Spleen (tissue), 11 donors: ENCODE results near the gene CASS4. TPM values are rescaled to one million over a fixed set of nuclear protein-coding genes. Genes with fewer than 3 reads are reported as not detected.

ENCODE experiments used
- DNase-seq: peaks from one replicate; pipeline ENCODE4 v3.0.0-alpha.2; 2020
- H3K27ac ChIP-seq, 8 donors: fragments of 200-600 bp; sonication (generic) in 7 of 8; 1 replicate in 4 of 8; 2 replicates in 4 of 8; pipeline versions ENCODE4 v1.5.0 to v1.8.0; 2016 to 2021; ENCODE audit warnings: inconsistent platforms in 4 of 8, mild to moderate bottlenecking in 4 of 8, moderate library complexity in 1 of 8
- H3K27me3 ChIP-seq, 7 donors: fragments of 200-600 bp; sonication (generic) in 6 of 7; replicated peaks in 1 of 7; 1 replicate in 4 of 7; 2 replicates in 3 of 7; pipeline versions ENCODE4 v1.5.0 to v1.8.0; 2016 to 2021; ENCODE audit warnings: inconsistent platforms in 3 of 7, mild to moderate bottlenecking in 1 of 7
- H3K36me3 ChIP-seq, 6 donors: fragments of 200-600 bp; sonication (generic) in 5 of 6; 1 replicate in 4 of 6; 2 replicates in 2 of 6; pipeline versions ENCODE4 v1.5.0 to v1.8.0; 2016 to 2021; ENCODE audit warnings: inconsistent platforms in 2 of 6
- H3K4me1 ChIP-seq, 6 donors: fragments of 200-600 bp; sonication (generic) in 5 of 6; 1 replicate in 3 of 6; 2 replicates in 3 of 6; pipeline versions ENCODE4 v1.5.0 to v1.8.0; 2016 to 2021; ENCODE audit warnings: inconsistent platforms in 3 of 6
- H3K4me3 ChIP-seq, 8 donors: fragments of 200-600 bp; sonication (generic) in 7 of 8; 1 replicate in 4 of 8; 2 replicates in 4 of 8; pipeline versions ENCODE4 v1.5.0 to v1.8.0; 2016 to 2021; ENCODE audit warnings: inconsistent platforms in 4 of 8, mild to moderate bottlenecking in 4 of 8, moderate library complexity in 2 of 8
- H3K9me3 ChIP-seq, 8 donors: fragments of 200-600 bp; sonication (generic) in 7 of 8; 1 replicate in 4 of 8; 2 replicates in 4 of 8; pipeline versions ENCODE4 v1.5.0 to v1.8.0; 2016 to 2021; ENCODE audit warnings: inconsistent platforms in 4 of 8
- CTCF ChIP-seq, 11 experiments: fragments of 200-600 bp in 7 of 11; fragments of 450-650 bp in 4 of 11; sonication (generic) in 4 of 11; IDR thresholded peaks in 8 of 11; conservative IDR thresholded peaks in 3 of 11; 1 replicate in 7 of 11; 2 replicates in 4 of 11; pipeline versions ENCODE4 v1.4.0 to v1.8.0; 2016 to 2021; ENCODE audit warnings: antibody characterized with exemption in 11 of 11, inconsistent platforms in 4 of 11, mild to moderate bottlenecking in 1 of 11
- POLR2A ChIP-seq, 3 donors: fragments of 450-650 bp; IDR thresholded peaks; one replicate each; pipeline ENCODE4 v1.5.1; 2017; ENCODE audit warnings: antibody characterized with exemption in 3 of 3, mild to moderate bottlenecking in 1 of 3
- POLR2AphosphoS5 ChIP-seq, 3 donors: sonication (generic); formaldehyde crosslinking; IDR thresholded peaks; one replicate each; pipeline ENCODE4 v1.5.1; 2017; ENCODE audit warnings: antibody characterized with exemption in 3 of 3
- WGBS, 5 donors: extraction: QIAGEN DNeasy Blood & Tissue Kit in 3 of 5; methylation state at CpG; one replicate each; pipeline versions ENCODE4 v1.1.5 to v1.1.7; 2013 to 2018; 5-methylcytosine and 5-hydroxymethylcytosine counted together
- intact Hi-C: fragments of 100-400 bp; cut with DNase I; formaldehyde crosslinking; loops from one replicate; pipeline ENCODE4 v1.15.0; 2023; ENCODE audit warnings: low total_unique reads
- polyA plus RNA-seq, 3 donors: library from polyadenylated mRNA; stranded (reverse); fragments of 200-250 nt; gene quantifications; one replicate each; pipeline ENCODE4 v1.2.1, GENCODE V29; 2013
- total RNA-seq, 7 donors: library from RNA; depleted of rRNA in 3 of 7; stranded (reverse); fragments of >200 nt in 3 of 7; fragmentation: NEBNext Ultra II Directional in 4 of 7; extraction: Animal tissue kit (Norgen Biotek cat#: 25700) in 4 of 7; gene quantifications; one replicate each; pipeline versions ENCODE4 v1.1.0 to v1.2.1, GENCODE V29; 2016 to 2021
- donor health status: healthy with polysubstance abuse.
- donor health status: DM: no; HTN: no; CAD: no; lungs with moderate emphysema.
- donor health status: DM: no; HTN: no; CAD: no.
- donor health status: Bipolar disorder and iron deficiency.
- donor health status: healthy.
- donor health status: DM: no; HTN: no; CAD: no.
- donor health status: DM: yes; HTN: yes; CAD: no.

Gene CASS4
- total and polyA plus RNA-seq, 10 donors, result 1.2 to 15.5 (median 11.1) TPM

- DNase-seq, result no peak
- Histone ChIP-seq H3K27ac (peak overlapping the region in 7 of 8 donors; percentile 58 to 84 (median 68)), H3K9me3 (no peaks in the 10 kb centered on the region), H3K4me3 (peak overlapping the region in 1 of 8 donors; percentile 40), H3K27me3 (no peaks in the 10 kb centered on the region), H3K4me1 (peaks cover 10 to 86% (median 42%) of the 10 kb centered on the region in 6 donors), H3K36me3 (no peaks in the 10 kb centered on the region)
- intact Hi-C loops, result no loop called here
- 79 to 93% (median 89%) methylated on average over 5 of the region's 5 CpGs for WGBS, 5 donors
- no peak for TF ChIP-seq POLR2A (IDR thresholded peaks at IDR 0.05)
- no peak for TF ChIP-seq CTCF (IDR thresholded peaks at IDR 0.05 in 8 of 11, conservative IDR thresholded peaks at IDR 0.05 in 3 of 11)
- no peak for TF ChIP-seq POLR2AphosphoS5 (IDR thresholded peaks at IDR 0.05)
Observed at GRCh38 chr20:56428410-56428809, 16.4 kb downstream of the CASS4 start.

GRCh38 chr20:56428881-56429280 lies 16.8 kb downstream of the CASS4 start:
- TF ChIP-seq POLR2A (IDR thresholded peaks at IDR 0.05) (no peak), POLR2AphosphoS5 (IDR thresholded peaks at IDR 0.05) (no peak), CTCF (IDR thresholded peaks at IDR 0.05 in 8 of 11, conservative IDR thresholded peaks at IDR 0.05 in 3 of 11) (no peak)
- 49 to 77% (median 65%) methylated on average over 8 of the region's 8 CpGs for WGBS, 5 donors
- H3K27me3 ChIP-seq, result no peaks in the 10 kb centered on the region
- peak overlapping the region in 3 of 8 donors; percentile 8 to 40 (median 16) for H3K4me3 ChIP-seq
- no peak for DNase-seq
- intact Hi-C loops, result no loop called here
- no peaks in the 10 kb centered on the region for H3K9me3 ChIP-seq
- peak overlapping the region in 7 of 8 donors; percentile 58 to 84 (median 68) for H3K27ac ChIP-seq
- peaks cover 10 to 86% (median 40%) of the 10 kb centered on the region in 6 donors for H3K4me1 ChIP-seq
- no peaks in the 10 kb centered on the region for H3K36me3 ChIP-seq

- H3K36me3 ChIP-seq, result no peaks in the 10 kb centered on the region
- H3K4me1 ChIP-seq, result peaks cover 10 to 84% (median 37%) of the 10 kb centered on the region in 6 donors
- DNase-seq, result no peak
- H3K27ac ChIP-seq, result peak overlapping the region in 7 of 8 donors; percentile 58 to 84 (median 68)
- H3K4me3 ChIP-seq, result peak overlapping the region in 3 of 8 donors; percentile 8 to 40 (median 16)
- no peaks in the 10 kb centered on the region for H3K27me3 ChIP-seq
- no peaks in the 10 kb centered on the region for H3K9me3 ChIP-seq
- TF ChIP-seq POLR2A (IDR thresholded peaks at IDR 0.05) (no peak), CTCF (IDR thresholded peaks at IDR 0.05 in 8 of 11, conservative IDR thresholded peaks at IDR 0.05 in 3 of 11) (no peak), POLR2AphosphoS5 (IDR thresholded peaks at IDR 0.05) (no peak)
- intact Hi-C loops, result no loop called here
- 36 to 55% (median 44%) methylated on average over 6 of the region's 6 CpGs for WGBS, 5 donors
Observed at GRCh38 chr20:56429502-56429901, 17.4 kb downstream of the CASS4 start.

GRCh38 chr20:56429941-56430340 lies 17.9 kb downstream of the CASS4 start:
- peak overlapping the region in 7 of 8 donors; percentile 58 to 84 (median 68) for H3K27ac ChIP-seq
- no peaks in the 10 kb centered on the region for H3K9me3 ChIP-seq
- intact Hi-C loops, result no loop called here
- no peaks in the 10 kb centered on the region for H3K27me3 ChIP-seq
- H3K4me1 ChIP-seq, result peaks cover 10 to 80% (median 36%) of the 10 kb centered on the region in 6 donors
- peak overlapping the region in 3 of 8 donors; percentile 8 to 40 (median 16) for H3K4me3 ChIP-seq
- DNase-seq, result no peak
- TF ChIP-seq POLR2AphosphoS5 (IDR thresholded peaks at IDR 0.05), result no peak
- no peak for TF ChIP-seq CTCF (IDR thresholded peaks at IDR 0.05 in 8 of 11, conservative IDR thresholded peaks at IDR 0.05 in 3 of 11)
- no peak for TF ChIP-seq POLR2A (IDR thresholded peaks at IDR 0.05)
- WGBS, 5 donors, result 33 to 54% (median 40%) methylated on average over 4 of the region's 4 CpGs
- no peaks in the 10 kb centered on the region for H3K36me3 ChIP-seq
